Measurements from ENCODE around the gene PPIF.

- no peak for TF ChIP-seq CTCF (IDR thresholded peaks at IDR 0.05)
- TF ChIP-seq POLR2A (IDR thresholded peaks at IDR 0.05) = no peak
Observed at GRCh38 chr10:79387466-79387973, 40.3 kb downstream of the PPIF start.

Measured in esophagus squamous epithelium (tissue), 4 donors.